Measurements from ENCODE around the gene CACNA1G.

CACNA1G gene

GRCh38 chr17:50522766-50523165 is 37.7 kb upstream of the CACNA1G start:
- Histone ChIP-seq H3K27ac (ENCODE audit: low read length) (no peak overlapping the region), H3K4me3 (ENCODE audit: low read length) (no peak overlapping the region), H3K4me1 (ENCODE audit: control insufficient read depth, low read depth, low read length) (no peaks in the 10 kb centered on the region), H3K27me3 (ENCODE audit: control insufficient read depth, insufficient read depth, low read length) (no peaks in the 10 kb centered on the region), H3K36me3 (ENCODE audit: control insufficient read depth, low read depth, low read length) (no peaks in the 10 kb centered on the region), H3K9me3 (ENCODE audit: control insufficient read depth, low read depth, low read length) (no peaks in the 10 kb centered on the region), H3K9ac (ENCODE audit: low read length) (no peak overlapping the region)

- Histone ChIP-seq H3K4me1 (ENCODE audit: control insufficient read depth, low read depth, low read length) (no peaks in the 10 kb centered on the region), H3K9ac (ENCODE audit: low read length) (no peak overlapping the region), H3K9me3 (ENCODE audit: control insufficient read depth, low read depth, low read length) (no peaks in the 10 kb centered on the region), H3K36me3 (ENCODE audit: control insufficient read depth, low read depth, low read length) (no peaks in the 10 kb centered on the region), H3K27ac (ENCODE audit: low read length) (no peak overlapping the region), H3K4me3 (ENCODE audit: low read length) (no peak overlapping the region), H3K27me3 (ENCODE audit: control insufficient read depth, insufficient read depth, low read length) (no peaks in the 10 kb centered on the region)
Measured at GRCh38 chr17:50523208-50523607, 37.3 kb upstream of the CACNA1G start.

- H3K9me3 ChIP-seq (ENCODE audit: control insufficient read depth, low read depth, low read length) = no peaks in the 10 kb centered on the region
- H3K4me1 ChIP-seq (ENCODE audit: control insufficient read depth, low read depth, low read length) = no peaks in the 10 kb centered on the region
- no peaks in the 10 kb centered on the region for H3K36me3 ChIP-seq (ENCODE audit: control insufficient read depth, low read depth, low read length)
- H3K27ac ChIP-seq (ENCODE audit: low read length) = no peak overlapping the region
- H3K9ac ChIP-seq (ENCODE audit: low read length) = no peak overlapping the region
- no peaks in the 10 kb centered on the region for H3K27me3 ChIP-seq (ENCODE audit: control insufficient read depth, insufficient read depth, low read length)
- H3K4me3 ChIP-seq (ENCODE audit: low read length) = no peak overlapping the region
Measured at GRCh38 chr17:50524838-50525237, 35.7 kb upstream of the CACNA1G start.

GRCh38 chr17:50527155-50527762 is 33.3 kb upstream of the CACNA1G start:
- no peak overlapping the region for H3K4me3 ChIP-seq (ENCODE audit: low read length)
- no peaks in the 10 kb centered on the region for H3K9me3 ChIP-seq (ENCODE audit: control insufficient read depth, low read depth, low read length)
- H3K4me1 ChIP-seq (ENCODE audit: control insufficient read depth, low read depth, low read length) = no peaks in the 10 kb centered on the region
- no peaks in the 10 kb centered on the region for H3K36me3 ChIP-seq (ENCODE audit: control insufficient read depth, low read depth, low read length)
- no peak overlapping the region for H3K27ac ChIP-seq (ENCODE audit: low read length)
- no peak overlapping the region for H3K9ac ChIP-seq (ENCODE audit: low read length)
- H3K27me3 ChIP-seq (ENCODE audit: control insufficient read depth, insufficient read depth, low read length) = peaks cover 10% of the 10 kb centered on the region

DNA sequence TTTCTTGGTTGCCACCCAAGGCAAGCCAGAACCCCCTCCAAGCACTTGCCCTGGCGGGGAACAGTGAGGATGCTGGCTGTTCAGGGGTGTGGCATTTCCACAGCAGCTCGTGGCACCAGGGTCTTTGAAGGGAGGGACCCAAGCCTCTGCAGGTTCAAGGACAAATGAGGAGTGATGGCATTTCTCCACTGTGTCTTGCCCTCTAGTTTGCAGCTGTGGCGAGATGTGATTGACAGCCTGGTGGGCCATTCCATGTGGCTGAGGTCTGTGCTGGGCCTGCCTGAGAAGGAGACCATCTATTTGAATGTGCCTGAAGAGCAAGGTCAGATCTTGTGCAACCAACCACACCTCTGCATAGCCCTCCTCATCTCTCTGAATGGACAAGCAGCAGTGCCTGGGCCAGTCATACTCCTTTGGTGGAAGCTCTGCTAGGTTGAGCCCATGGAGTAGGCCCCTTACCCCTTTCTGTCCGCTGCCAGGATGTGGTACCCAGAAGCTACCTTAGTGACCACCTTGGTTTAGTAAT is 32.5 kb upstream of the CACNA1G start:
- no peaks in the 10 kb centered on the region for H3K4me1 ChIP-seq (ENCODE audit: control insufficient read depth, low read depth, low read length)
- no peaks in the 10 kb centered on the region for H3K36me3 ChIP-seq (ENCODE audit: control insufficient read depth, low read depth, low read length)
- no peak overlapping the region for H3K4me3 ChIP-seq (ENCODE audit: low read length)
- peaks cover 18% of the 10 kb centered on the region for H3K27me3 ChIP-seq (ENCODE audit: control insufficient read depth, insufficient read depth, low read length)
- no peak overlapping the region for H3K27ac ChIP-seq (ENCODE audit: low read length)
- H3K9ac ChIP-seq (ENCODE audit: low read length) = no peak overlapping the region
- no peaks in the 10 kb centered on the region for H3K9me3 ChIP-seq (ENCODE audit: control insufficient read depth, low read depth, low read length)

GRCh38 chr17:50529849-50530248 is 30.7 kb upstream of the CACNA1G start:
- H3K27me3 ChIP-seq (ENCODE audit: control insufficient read depth, insufficient read depth, low read length) = peaks cover 36% of the 10 kb centered on the region
- H3K9ac ChIP-seq (ENCODE audit: low read length) = no peak overlapping the region
- H3K4me3 ChIP-seq (ENCODE audit: low read length) = no peak overlapping the region
- H3K36me3 ChIP-seq (ENCODE audit: control insufficient read depth, low read depth, low read length) = no peaks in the 10 kb centered on the region
- no peaks in the 10 kb centered on the region for H3K9me3 ChIP-seq (ENCODE audit: control insufficient read depth, low read depth, low read length)
- H3K27ac ChIP-seq (ENCODE audit: low read length) = no peak overlapping the region
- peaks cover 2% of the 10 kb centered on the region for H3K4me1 ChIP-seq (ENCODE audit: control insufficient read depth, low read depth, low read length)

DNA sequence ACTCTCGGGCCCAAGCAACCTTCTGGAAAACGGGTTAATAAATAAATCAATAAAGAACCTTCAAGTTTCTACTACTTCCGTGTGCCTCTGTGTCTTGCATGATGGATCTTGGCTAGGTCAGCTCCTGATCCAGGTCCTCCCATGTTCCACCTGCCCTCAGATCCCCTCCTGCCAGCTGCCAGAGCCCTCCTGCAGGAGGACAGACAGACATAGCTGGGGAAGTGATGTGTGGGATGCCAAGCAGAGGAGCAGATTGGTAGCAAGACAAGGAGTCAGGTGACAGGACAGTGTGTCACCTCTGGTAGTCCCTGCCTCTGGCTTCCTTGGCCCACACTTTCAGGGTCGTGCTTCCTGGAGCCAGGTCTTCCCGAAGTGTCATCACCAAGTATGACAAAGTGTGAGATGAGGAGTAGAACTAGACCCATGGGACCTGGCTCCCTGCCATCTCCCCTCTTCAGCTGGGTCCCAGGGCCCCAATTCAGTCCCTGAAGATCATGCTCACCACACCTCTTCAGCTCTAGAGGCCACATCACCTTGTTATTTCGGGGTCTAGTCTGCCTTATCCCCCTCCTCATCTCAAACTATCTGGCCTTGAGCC is 29.0 kb upstream of the CACNA1G start:
- H3K27me3 ChIP-seq (ENCODE audit: control insufficient read depth, insufficient read depth, low read length) = peaks cover 36% of the 10 kb centered on the region
- H3K4me3 ChIP-seq (ENCODE audit: low read length) = no peak overlapping the region
- no peaks in the 10 kb centered on the region for H3K36me3 ChIP-seq (ENCODE audit: control insufficient read depth, low read depth, low read length)
- no peaks in the 10 kb centered on the region for H3K9me3 ChIP-seq (ENCODE audit: control insufficient read depth, low read depth, low read length)
- no peak overlapping the region for H3K27ac ChIP-seq (ENCODE audit: low read length)
- H3K4me1 ChIP-seq (ENCODE audit: control insufficient read depth, low read depth, low read length) = peaks cover 2% of the 10 kb centered on the region
- H3K9ac ChIP-seq (ENCODE audit: low read length) = no peak overlapping the region

GRCh38 chr17:50532452-50533024 is 28.0 kb upstream of the CACNA1G start, which contains the start of gene EPN3:
EPN3 (plus strand) TSS chr17:50532735; CDS start chr17:50536557, 3,822 bp downstream.
- Histone ChIP-seq H3K27ac (ENCODE audit: low read length) (no peak within 1 kb of the TSS), H3K27me3 (ENCODE audit: control insufficient read depth, insufficient read depth, low read length) (peaks cover 36% of the 10 kb centered on the region), H3K9ac (ENCODE audit: low read length) (no peak within 1 kb of the TSS), H3K4me3 (ENCODE audit: low read length) (peak within 1 kb of the TSS; percentile 58), H3K9me3 (ENCODE audit: control insufficient read depth, low read depth, low read length) (no peaks in the 10 kb centered on the region), H3K4me1 (ENCODE audit: control insufficient read depth, low read depth, low read length) (peaks cover 2% of the 10 kb centered on the region), H3K36me3 (ENCODE audit: control insufficient read depth, low read depth, low read length) (no peaks in the 10 kb centered on the region)

DNA sequence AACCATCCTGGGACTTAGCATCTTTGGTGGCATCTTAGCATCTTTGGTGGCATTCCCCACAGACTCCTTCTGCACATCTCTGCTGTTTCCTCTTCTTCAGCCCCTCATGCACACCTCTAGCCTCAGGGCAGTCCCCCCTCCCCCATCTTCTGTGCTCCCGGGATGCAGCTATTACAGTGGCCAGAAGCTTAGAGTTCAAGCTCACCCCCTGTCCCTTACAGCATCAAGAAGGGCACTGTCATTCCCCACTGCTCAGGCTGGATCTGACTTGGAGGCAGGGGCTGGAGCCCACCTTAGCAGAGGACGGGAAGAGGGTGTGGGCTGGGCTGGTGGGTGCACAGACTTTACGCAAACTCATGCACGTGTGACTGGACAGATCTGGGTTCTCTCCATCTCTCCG is 27.3 kb upstream of the CACNA1G start:
- Histone ChIP-seq H3K9me3 (ENCODE audit: control insufficient read depth, low read depth, low read length) (no peaks in the 10 kb centered on the region), H3K27me3 (ENCODE audit: control insufficient read depth, insufficient read depth, low read length) (peaks cover 36% of the 10 kb centered on the region), H3K4me1 (ENCODE audit: control insufficient read depth, low read depth, low read length) (peaks cover 2% of the 10 kb centered on the region), H3K9ac (ENCODE audit: low read length) (no peak overlapping the region), H3K36me3 (ENCODE audit: control insufficient read depth, low read depth, low read length) (no peaks in the 10 kb centered on the region), H3K27ac (ENCODE audit: low read length) (no peak overlapping the region), H3K4me3 (ENCODE audit: low read length) (peak overlapping the region; percentile 58)

GRCh38 chr17:50533720-50534148 is 26.8 kb upstream of the CACNA1G start:
- H3K4me3 ChIP-seq (ENCODE audit: low read length) = peak overlapping the region; percentile 58
- H3K36me3 ChIP-seq (ENCODE audit: control insufficient read depth, low read depth, low read length) = no peaks in the 10 kb centered on the region
- H3K9ac ChIP-seq (ENCODE audit: low read length) = no peak overlapping the region
- peaks cover 36% of the 10 kb centered on the region for H3K27me3 ChIP-seq (ENCODE audit: control insufficient read depth, insufficient read depth, low read length)
- H3K4me1 ChIP-seq (ENCODE audit: control insufficient read depth, low read depth, low read length) = peaks cover 2% of the 10 kb centered on the region
- H3K9me3 ChIP-seq (ENCODE audit: control insufficient read depth, low read depth, low read length) = no peaks in the 10 kb centered on the region
- H3K27ac ChIP-seq (ENCODE audit: low read length) = no peak overlapping the region

- Histone ChIP-seq H3K36me3 (ENCODE audit: control insufficient read depth, low read depth, low read length) (no peaks in the 10 kb centered on the region), H3K9me3 (ENCODE audit: control insufficient read depth, low read depth, low read length) (no peaks in the 10 kb centered on the region), H3K27ac (ENCODE audit: low read length) (no peak overlapping the region), H3K4me1 (ENCODE audit: control insufficient read depth, low read depth, low read length) (peaks cover 2% of the 10 kb centered on the region), H3K4me3 (ENCODE audit: low read length) (peak overlapping the region; percentile 58), H3K27me3 (ENCODE audit: control insufficient read depth, insufficient read depth, low read length) (peaks cover 36% of the 10 kb centered on the region), H3K9ac (ENCODE audit: low read length) (no peak overlapping the region)
Measured at GRCh38 chr17:50534222-50534978, 26.1 kb upstream of the CACNA1G start.

Data from iPS-18a (cell line).